Measurements from ENCODE around the gene SEPTIN5. TPM values are rescaled to one million over a fixed set of nuclear protein-coding genes. Genes with fewer than 3 reads are reported as not detected.

The SEPTIN5 gene
- total and polyA plus RNA-seq, 7 donors, result 1.2 to 26.0 (median 6.2) TPM

DNA sequence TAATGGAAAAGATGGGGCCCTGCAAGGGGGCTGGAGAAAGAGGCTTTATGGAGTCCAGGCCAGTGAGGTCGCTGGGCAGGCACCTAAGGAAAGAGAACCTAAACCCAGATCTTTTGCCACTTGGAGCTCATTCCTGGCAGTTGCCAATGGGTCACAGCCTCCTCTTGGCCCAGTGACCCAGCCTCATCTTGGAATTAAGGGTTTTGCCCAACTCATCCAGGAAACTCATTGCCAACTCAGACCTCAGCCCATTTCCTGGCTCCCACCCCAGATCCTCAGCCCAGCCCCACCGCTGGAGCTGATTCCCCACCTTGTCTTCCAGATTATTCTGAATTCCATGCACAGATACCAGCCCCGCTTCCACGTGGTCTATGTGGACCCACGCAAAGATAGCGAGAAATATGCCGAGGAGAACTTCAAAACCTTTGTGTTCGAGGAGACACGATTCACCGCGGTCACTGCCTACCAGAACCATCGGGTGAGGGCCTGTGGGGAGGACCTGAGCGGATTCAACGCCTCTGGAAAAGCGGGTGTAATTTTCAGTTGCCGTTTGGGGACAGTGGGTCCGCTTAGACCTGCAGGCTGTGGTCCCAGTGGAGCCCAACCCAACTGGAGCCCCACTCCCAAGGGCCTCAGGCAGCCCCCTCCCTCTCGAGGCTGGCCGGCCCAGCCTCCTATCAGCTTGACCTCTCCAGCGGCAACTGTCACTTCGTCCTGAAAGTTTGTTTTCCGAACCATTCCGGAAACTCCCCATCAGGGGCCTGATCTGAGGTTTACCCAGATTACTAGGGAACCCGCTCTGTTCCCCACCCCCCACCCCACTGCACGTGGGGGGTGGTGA lies 50.6 kb downstream of the SEPTIN5 start:
- no peak for TF ChIP-seq EP300 (IDR thresholded peaks at IDR 0.05)
- TF ChIP-seq, protein P1, sequence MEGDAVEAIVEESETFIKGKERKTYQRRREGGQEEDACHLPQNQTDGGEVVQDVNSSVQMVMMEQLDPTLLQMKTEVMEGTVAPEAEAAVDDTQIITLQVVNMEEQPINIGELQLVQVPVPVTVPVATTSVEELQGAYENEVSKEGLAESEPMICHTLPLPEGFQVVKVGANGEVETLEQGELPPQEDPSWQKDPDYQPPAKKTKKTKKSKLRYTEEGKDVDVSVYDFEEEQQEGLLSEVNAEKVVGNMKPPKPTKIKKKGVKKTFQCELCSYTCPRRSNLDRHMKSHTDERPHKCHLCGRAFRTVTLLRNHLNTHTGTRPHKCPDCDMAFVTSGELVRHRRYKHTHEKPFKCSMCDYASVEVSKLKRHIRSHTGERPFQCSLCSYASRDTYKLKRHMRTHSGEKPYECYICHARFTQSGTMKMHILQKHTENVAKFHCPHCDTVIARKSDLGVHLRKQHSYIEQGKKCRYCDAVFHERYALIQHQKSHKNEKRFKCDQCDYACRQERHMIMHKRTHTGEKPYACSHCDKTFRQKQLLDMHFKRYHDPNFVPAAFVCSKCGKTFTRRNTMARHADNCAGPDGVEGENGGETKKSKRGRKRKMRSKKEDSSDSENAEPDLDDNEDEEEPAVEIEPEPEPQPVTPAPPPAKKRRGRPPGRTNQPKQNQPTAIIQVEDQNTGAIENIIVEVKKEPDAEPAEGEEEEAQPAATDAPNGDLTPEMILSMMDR (IDR thresholded peaks at IDR 0.05), result no peak
- no peak for TF ChIP-seq POLR2A (IDR thresholded peaks at IDR 0.05)
- no peak for DNase-seq
- no peak overlapping the region for H3K4me3 ChIP-seq
- H3K27ac ChIP-seq, result no peak overlapping the region
- intact Hi-C loops (cut with DNase I), result no loop called here
- peaks cover 48 to 93% (median 90%) of the 10 kb centered on the region in 3 donors for H3K27me3 ChIP-seq
- H3K36me3 ChIP-seq, result no peaks in the 10 kb centered on the region
- WGBS, 2 donors, result 40 to 45% methylated on average over 25 of the region's 25 CpGs
- no peaks in the 10 kb centered on the region for H3K9me3 ChIP-seq
- peaks cover 0 to 27% (median 24%) of the 10 kb centered on the region in 4 donors for H3K4me1 ChIP-seq

DNA sequence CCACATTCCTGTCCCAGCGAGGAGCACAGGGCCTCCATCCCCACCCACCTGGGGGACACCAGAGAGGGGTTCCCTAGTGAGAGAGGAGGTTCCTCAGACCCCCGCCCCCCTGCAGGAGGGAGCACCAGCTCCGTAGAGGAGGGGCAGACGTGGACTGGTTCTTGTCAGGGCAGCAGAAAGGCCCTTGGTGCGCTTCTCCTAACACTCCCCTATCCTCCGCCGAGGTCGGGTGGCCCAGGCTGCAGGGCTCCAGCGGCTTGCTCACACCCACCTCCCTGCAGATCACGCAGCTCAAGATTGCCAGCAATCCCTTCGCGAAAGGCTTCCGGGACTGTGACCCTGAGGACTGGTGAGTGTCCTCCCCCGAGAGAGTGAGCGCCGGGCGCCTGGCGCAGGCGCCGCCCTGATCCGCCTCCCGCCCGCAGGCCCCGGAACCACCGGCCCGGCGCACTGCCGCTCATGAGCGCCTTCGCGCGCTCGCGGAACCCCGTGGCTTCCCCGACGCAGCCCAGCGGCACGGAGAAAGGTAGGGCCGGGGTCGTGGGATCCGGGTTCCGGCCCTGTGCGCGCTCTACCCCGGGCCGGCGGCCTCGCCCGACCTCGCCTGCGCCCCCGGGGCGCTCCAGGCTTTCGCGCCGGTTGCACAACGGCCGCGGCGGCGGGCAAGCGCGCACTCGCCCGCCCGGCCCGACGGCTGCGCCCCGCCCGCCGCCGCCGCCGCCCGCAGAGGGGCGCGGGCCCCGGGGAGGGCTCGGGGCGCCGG lies 51.4 kb downstream of the SEPTIN5 start:
- peak overlapping the region in 1 of 4 donors; percentile 38 for H3K4me3 ChIP-seq
- 1 to 2% methylated on average over 83 of the region's 83 CpGs for WGBS, 2 donors
- no peak for DNase-seq
- peaks cover 55 to 96% (median 94%) of the 10 kb centered on the region in 3 donors for H3K27me3 ChIP-seq
- H3K4me1 ChIP-seq, result peaks cover 0 to 22% (median 20%) of the 10 kb centered on the region in 4 donors
- no peak overlapping the region for H3K27ac ChIP-seq
- no peak for TF ChIP-seq POLR2AphosphoS5 (IDR thresholded peaks at IDR 0.05)
- H3K36me3 ChIP-seq, result no peaks in the 10 kb centered on the region
- intact Hi-C loops (cut with DNase I), result no loop called here
- no peaks in the 10 kb centered on the region for H3K9me3 ChIP-seq

DNA sequence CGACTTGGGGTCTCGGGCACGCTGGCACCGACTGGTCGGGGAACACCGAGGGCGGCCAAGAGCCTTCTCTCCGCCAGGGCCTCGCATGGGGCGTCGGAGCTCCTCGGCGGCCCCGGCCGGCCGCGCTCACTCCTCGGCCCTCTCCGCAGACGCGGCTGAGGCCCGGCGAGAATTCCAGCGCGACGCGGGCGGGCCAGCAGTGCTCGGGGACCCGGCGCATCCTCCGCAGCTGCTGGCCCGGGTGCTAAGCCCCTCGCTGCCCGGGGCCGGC lies 51.9 kb downstream of the SEPTIN5 start:
- Histone ChIP-seq H3K4me3 (peak overlapping the region in 3 of 4 donors; percentile 21 to 38 (median 28)), H3K36me3 (no peaks in the 10 kb centered on the region), H3K27me3 (peaks cover 53 to 99% (median 97%) of the 10 kb centered on the region in 3 donors), H3K4me1 (peaks cover 0 to 20% (median 18%) of the 10 kb centered on the region in 4 donors), H3K27ac (no peak overlapping the region), H3K9me3 (no peaks in the 10 kb centered on the region)
- intact Hi-C loops (cut with DNase I), result no loop called here
- WGBS, 2 donors, result 1% methylated on average over 36 of the region's 36 CpGs
- DNase-seq, result no peak
- TF ChIP-seq EP300 (IDR thresholded peaks at IDR 0.05), result no peak
- TF ChIP-seq, protein P1 (IDR thresholded peaks at IDR 0.05), result no peak
- no peak for TF ChIP-seq POLR2AphosphoS5 (IDR thresholded peaks at IDR 0.05)
- no peak for TF ChIP-seq POLR2A (IDR thresholded peaks at IDR 0.05)

DNA sequence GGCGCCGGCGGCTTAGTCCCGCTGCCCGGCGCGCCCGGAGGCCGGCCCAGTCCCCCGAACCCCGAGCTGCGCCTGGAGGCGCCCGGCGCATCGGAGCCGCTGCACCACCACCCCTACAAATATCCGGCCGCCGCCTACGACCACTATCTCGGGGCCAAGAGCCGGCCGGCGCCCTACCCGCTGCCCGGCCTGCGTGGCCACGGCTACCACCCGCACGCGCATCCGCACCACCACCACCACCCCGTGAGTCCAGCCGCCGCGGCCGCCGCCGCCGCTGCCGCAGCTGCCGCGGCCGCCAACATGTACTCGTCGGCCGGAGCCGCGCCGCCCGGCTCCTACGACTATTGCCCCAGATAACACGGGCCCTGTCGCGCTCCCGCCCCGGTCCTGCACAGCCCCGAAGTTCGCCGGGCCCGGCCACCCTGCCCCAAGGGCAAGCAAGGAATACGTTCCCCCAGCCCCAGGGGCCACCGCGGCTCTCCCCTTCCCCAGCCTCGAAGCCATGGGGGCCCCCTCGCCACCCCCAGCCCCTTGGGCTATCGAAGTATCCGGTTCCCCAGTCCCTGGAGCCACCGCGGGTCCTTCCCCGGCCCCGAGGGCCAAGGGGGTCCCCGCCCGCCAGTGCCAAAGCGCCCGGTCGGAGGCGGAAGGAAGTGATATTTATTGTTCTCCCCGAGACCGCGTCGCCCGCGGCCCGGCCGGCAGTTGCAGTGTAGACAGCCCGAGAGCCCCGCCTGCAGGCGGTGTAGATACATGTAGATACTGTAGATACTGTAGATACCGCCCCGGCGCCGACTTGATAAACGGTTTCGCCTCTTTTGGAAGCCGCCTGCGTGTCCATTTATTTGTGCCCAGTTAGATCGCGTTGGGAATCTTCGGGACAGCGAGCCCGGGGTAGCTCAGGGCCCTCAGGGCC lies 52.5 kb downstream of the SEPTIN5 start:
- WGBS, 2 donors, result 1% methylated on average over 103 of the region's 103 CpGs
- peaks cover 51 to 99% (median 94%) of the 10 kb centered on the region in 3 donors for H3K27me3 ChIP-seq
- H3K36me3 ChIP-seq, result no peaks in the 10 kb centered on the region
- H3K9me3 ChIP-seq, result no peaks in the 10 kb centered on the region
- H3K4me3 ChIP-seq, result peak overlapping the region in 3 of 4 donors; percentile 21 to 38 (median 28)
- intact Hi-C loops (cut with DNase I), result no loop called here
- peaks cover 0 to 19% (median 15%) of the 10 kb centered on the region in 4 donors for H3K4me1 ChIP-seq
- no peak for DNase-seq
- TF ChIP-seq POLR2AphosphoS5 (IDR thresholded peaks at IDR 0.05) (no peak), EP300 (IDR thresholded peaks at IDR 0.05) (no peak), POLR2A (IDR thresholded peaks at IDR 0.05) (no peak)
- TF ChIP-seq, protein P1 (IDR thresholded peaks at IDR 0.05), result no peak
- H3K27ac ChIP-seq, result no peak overlapping the region

Data from sigmoid colon (tissue), 7 donors.